Frontal cortex (tissue), 4 donors: Measurements from ENCODE around the gene PIAS4. TPM values are rescaled to one million over a fixed set of nuclear protein-coding genes. Genes with fewer than 3 reads are reported as not detected.

Source experiments
- DNase-seq, 2 donors: peaks; one replicate each; pipeline ENCODE4 v3.0.0; 2012; ENCODE audit warnings: low spot score in 2 of 2
- FAIRE-seq: peaks from 2 replicates; lab custom pipeline; 2012; peaks lifted over from hg19 to GRCh38; lab: Jason Lieb, UNC
- total RNA-seq: library from RNA; depleted of rRNA; stranded (reverse); fragments of >200 nt; gene quantifications from one replicate; pipeline ENCODE4 v1.2.3, GENCODE V29; 2014
- donor health status: control.
- donor health status: control.
- donor health status: control.

The PIAS4 gene
- total RNA-seq, 1 donor from 2014 or later = 22.0 TPM

- no peak for FAIRE-seq
These were observed 46.1 kb downstream of the PIAS4 start for GRCh38 chr19:4053423-4054324.

GRCh38 chr19:4054441-4055208 is 47.1 kb downstream of the PIAS4 start:
- no peak for FAIRE-seq

More at GRCh38 chr19:4053423-4054324, 46.1 kb downstream of the PIAS4 start:
- no peak for DNase-seq

DNA sequence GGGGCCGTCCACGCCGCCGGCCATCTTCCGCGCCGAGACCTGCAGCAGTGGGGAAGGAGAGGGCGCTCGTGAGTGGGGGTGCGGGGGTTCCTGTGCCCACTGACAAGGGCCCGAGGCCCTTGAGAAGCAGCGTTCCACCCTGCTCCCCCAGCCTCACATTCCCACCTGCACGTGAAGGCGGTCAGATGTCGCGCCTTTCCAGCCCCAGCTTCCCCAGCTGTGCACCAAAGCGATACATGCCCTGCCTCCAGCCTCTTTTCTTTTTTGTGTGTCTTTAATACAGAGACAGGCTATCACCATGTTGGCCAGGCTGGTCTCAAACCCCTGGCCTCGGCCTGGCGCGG is 47.6 kb downstream of the PIAS4 start:
- DNase-seq = no peak

More at GRCh38 chr19:4054441-4055208, 47.1 kb downstream of the PIAS4 start:
- no peak for DNase-seq

DNA sequence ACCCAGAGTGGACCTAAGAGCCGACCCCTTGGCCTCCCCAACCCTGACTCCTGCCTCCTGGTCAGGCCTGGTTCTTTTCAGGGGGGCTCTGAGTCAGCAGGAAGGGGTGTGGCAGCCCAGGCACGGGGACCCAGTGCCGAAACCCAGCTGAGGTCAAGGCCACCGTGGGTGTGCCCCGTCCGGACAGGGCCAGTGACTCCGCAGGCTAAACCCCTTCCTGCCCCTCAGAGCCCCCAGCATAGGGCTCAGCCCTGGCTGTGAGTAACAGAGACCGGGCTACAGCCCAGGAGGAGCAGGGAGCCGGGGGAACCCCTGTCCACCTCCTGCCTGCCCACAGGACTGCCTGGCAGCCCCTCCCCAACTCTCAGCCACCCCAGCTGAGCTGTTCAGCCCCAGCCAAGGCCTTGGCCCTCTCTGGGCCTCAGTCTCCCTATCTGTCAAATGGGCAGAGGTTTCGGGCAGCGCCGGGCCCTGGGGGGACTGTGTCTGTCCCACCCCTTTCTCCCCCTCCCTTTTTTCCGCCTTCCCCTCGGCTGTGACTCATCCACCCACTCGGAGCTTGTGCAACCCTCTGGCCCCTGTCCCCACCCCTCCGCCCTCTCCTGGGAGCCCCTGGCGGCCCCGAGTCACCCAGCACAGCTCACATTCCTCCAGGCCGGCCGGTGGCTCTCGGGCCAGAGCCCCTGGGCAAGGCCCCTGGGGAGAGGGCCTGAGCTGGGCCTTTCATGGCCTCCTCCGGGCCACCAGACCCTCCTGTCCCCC is 50.6 kb downstream of the PIAS4 start:
- peak in 1 of 2 donors; percentile 92 for DNase-seq
- no peak for FAIRE-seq

More for the DNA sequence above, 47.6 kb downstream of the PIAS4 start:
- no peak for FAIRE-seq

DNA sequence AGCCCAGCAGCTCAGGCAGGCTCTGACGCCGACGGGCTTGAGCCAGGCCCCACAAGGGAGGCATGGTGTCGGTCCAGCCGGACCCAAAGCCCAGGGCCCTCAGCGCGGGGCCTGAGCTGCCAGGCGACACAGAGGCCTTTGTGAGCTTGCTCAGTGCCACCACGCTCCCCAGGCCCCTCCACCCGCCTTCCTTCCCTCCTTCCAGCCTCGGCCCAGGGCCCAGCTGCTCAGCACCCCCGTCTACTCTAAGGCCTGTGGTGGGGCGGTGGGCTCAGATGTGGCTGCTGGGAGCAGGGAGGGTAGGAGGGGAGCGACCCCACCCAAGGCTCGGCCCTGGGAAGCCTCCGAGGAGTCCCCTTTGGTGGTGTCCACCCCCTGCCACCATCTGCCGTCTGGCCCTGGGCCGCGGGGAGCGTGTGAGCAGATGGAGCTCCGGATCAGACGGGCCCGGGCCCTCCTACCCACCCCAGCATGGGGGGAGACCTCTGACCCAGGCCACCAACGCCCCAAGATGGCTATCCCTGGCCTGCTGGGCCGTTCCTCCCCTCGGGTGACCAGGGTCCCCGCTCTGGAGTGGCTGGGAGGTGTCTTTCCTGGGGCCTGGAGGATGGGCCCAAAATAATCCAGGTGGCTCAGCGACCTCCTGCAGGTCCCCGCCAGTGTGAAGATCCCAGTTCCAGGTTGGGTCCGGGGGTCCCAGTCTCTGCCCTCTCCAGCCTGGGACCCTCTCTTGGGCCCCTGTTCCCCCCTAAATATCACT is 51.3 kb downstream of the PIAS4 start:
- peak; percentile 71 to 87 for DNase-seq
- no peak for FAIRE-seq

GRCh38 chr19:4059453-4059871 is 51.9 kb downstream of the PIAS4 start:
- FAIRE-seq (no peak), DNase-seq (no peak)

GRCh38 chr19:4059891-4060620 is 52.5 kb downstream of the PIAS4 start:
- FAIRE-seq = no peak
- no peak for DNase-seq

- FAIRE-seq (no peak), DNase-seq (no peak)
These were observed 53.2 kb downstream of the PIAS4 start for GRCh38 chr19:4060621-4061177.

GRCh38 chr19:4061178-4061682 is 53.7 kb downstream of the PIAS4 start:
- no peak for FAIRE-seq
- no peak for DNase-seq

GRCh38 chr19:4061683-4062418 is 54.3 kb downstream of the PIAS4 start:
- DNase-seq (no peak), FAIRE-seq (no peak)

DNA sequence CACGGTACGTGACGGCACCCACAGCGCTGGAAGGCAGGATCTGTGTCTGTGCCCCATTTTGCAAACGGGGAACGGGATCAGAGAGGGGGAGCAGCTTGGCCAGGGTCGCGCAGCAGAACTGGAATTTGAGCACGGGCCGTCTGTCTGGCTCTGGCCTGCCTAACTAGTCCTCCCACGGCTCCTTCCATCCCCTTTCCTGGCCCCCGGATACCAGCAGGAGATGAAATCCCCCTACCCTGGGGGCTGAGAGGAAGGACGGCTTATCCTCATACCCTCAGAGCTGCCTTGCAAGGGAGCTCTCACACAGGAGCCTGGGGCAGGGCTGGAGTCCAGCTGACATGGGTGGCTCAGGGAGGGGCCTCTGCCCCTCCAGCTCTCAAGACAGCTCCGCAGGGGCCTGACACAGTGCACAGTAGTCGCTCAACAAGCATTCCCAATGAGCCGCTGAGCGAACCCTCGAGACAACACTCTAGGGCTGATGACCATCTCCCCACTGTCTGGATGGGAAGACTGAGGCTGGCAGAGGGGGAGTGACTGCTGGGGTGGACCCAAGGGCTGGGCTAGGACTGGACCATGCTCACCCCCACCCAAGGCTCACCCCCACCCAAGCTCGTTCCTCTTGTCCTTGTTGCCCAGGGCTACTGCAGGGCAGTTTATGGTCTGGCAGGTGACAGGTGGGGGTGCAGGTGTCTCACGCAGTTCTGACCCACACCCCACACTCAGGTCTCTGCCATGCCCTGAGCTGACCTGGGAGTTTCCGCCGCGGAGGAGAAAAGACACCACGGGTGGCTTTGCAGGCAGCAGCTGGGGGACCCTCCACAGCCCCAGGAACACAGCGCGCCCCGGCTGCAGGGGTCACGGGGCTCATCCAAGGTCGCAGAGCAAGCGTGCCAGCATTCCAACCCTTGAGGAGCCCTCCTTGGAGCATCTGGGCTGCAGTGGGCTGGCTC is 55.2 kb downstream of the PIAS4 start:
- FAIRE-seq = no peak
- DNase-seq = no peak

GRCh38 chr19:4063369-4064148 is 56.0 kb downstream of the PIAS4 start:
- FAIRE-seq (no peak), DNase-seq (peak in 1 of 2 donors; percentile 40)

DNA sequence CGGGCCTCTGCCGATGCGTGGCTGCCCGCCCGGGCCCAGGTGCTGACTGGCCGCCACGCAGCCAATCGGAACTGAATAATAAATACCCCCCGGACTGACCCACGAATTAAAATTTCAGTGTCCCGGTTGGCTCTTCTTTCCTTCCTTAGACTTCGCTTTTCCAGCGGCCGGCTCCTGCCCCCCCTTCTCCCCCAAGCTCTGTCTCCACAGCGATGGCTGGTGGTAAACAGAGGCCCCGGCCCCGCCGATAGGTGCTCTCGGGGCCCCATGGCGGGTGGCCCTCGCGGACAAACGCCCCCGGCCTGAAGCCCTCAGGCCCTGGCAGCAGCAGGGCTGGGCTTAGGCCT is 56.6 kb downstream of the PIAS4 start:
- DNase-seq (peak in 1 of 2 donors; percentile 64), FAIRE-seq (no peak)

GRCh38 chr19:4064496-4065260 is 57.1 kb downstream of the PIAS4 start:
- DNase-seq (peak; percentile 80 to 88), FAIRE-seq (no peak)
